CD14-positive monocyte (primary cell): ENCODE measurements around the gene SYTL1. TPM values are rescaled to one million over a fixed set of nuclear protein-coding genes. Genes with fewer than 3 reads are reported as not detected.

Source experiments
- DNase-seq, 3 donors: peaks; one replicate each; pipeline ENCODE4 v3.0.0-alpha.2; 2011 to 2022
- H2AFZ ChIP-seq: 2 replicates; pipeline ENCODE4 v1.6.0; 2012; ENCODE audit warnings: mild to moderate bottlenecking, low read depth, low read length, inconsistent platforms; ENCODE audit not compliant: insufficient read depth, poor library complexity, severe bottlenecking
- H3K27ac ChIP-seq, 2 donors: 1 replicate in 1 of 2; 2 replicates in 1 of 2; pipeline ENCODE4 v1.5.1; 2012 to 2013; ENCODE audit warnings: low read length in 2 of 2, control low read depth in 1 of 2, inconsistent platforms in 1 of 2, low read depth in 1 of 2, mild to moderate bottlenecking in 1 of 2
- H3K27me3 ChIP-seq, 2 donors: one replicate each; pipeline versions ENCODE4 v1.6.0 to v1.6.1; 2011 to 2013; ENCODE audit warnings: low read length in 2 of 2; ENCODE audit not compliant: control insufficient read depth in 2 of 2, insufficient read depth in 2 of 2
- H3K36me3 ChIP-seq, 2 donors: replicated peaks in 1 of 2; 1 replicate in 1 of 2; 2 replicates in 1 of 2; pipeline versions ENCODE4 v1.5.1 to v1.6.1; 2012 to 2013; ENCODE audit warnings: low read length in 2 of 2, control low read depth in 1 of 2, inconsistent platforms in 1 of 2, mild to moderate bottlenecking in 1 of 2; ENCODE audit not compliant: insufficient read depth in 2 of 2, control insufficient read depth in 1 of 2
- H3K4me1 ChIP-seq, 2 donors: 1 replicate in 1 of 2; 2 replicates in 1 of 2; pipeline versions ENCODE4 v1.5.1 to v1.6.1; 2012 to 2013; ENCODE audit warnings: low read length in 2 of 2, control low read depth in 1 of 2, inconsistent platforms in 1 of 2, mild to moderate bottlenecking in 1 of 2, moderate library complexity in 1 of 2; ENCODE audit not compliant: insufficient read depth in 2 of 2, control insufficient read depth in 1 of 2
- H3K4me2 ChIP-seq: replicated peaks from 2 replicates; pipeline ENCODE3; 2012; ENCODE audit warnings: low read length, moderate library complexity, mild to moderate bottlenecking; ENCODE audit not compliant: poor library complexity, severe bottlenecking; ENCODE audit errors: extremely low read depth
- H3K4me3 ChIP-seq, 3 experiments: fragments of 200-600 bp in 1 of 3; sonication (generic) in 1 of 3; replicated peaks in 1 of 3; 1 replicate in 2 of 3; 2 replicates in 1 of 3; pipeline ENCODE4 v1.5.1; 2011 to 2013; ENCODE audit warnings: low read length in 3 of 3, mild to moderate bottlenecking in 3 of 3, control low read depth in 2 of 3, low read depth in 2 of 3, inconsistent platforms in 1 of 3, moderate library complexity in 1 of 3
- H3K79me2 ChIP-seq: 2 replicates; pipeline ENCODE4 v1.6.0; 2012; ENCODE audit warnings: mild to moderate bottlenecking, control low read depth, inconsistent platforms, low read length, moderate library complexity; ENCODE audit not compliant: insufficient read depth
- H3K9ac ChIP-seq: 2 replicates; pipeline ENCODE4 v1.6.0; 2017; ENCODE audit warnings: low read length, mild to moderate bottlenecking; ENCODE audit not compliant: insufficient read depth, poor library complexity, severe bottlenecking
- H3K9me3 ChIP-seq, 2 donors: replicated peaks in 1 of 2; 1 replicate in 1 of 2; 2 replicates in 1 of 2; pipeline versions ENCODE4 v1.5.1 to v1.6.1; 2012 to 2013; ENCODE audit warnings: low read length in 2 of 2, control low read depth in 1 of 2; ENCODE audit not compliant: control insufficient read depth in 1 of 2, insufficient read depth in 1 of 2
- H4K20me1 ChIP-seq: 2 replicates; pipeline ENCODE4 v1.6.0; 2012; ENCODE audit warnings: mild to moderate bottlenecking, low read length, control low read depth, moderate library complexity; ENCODE audit not compliant: insufficient read depth
- H3K27ac Mint-ChIP-seq, 7 donors: one replicate each; pipeline ENCODE4 v1.8.0; 2020; ENCODE audit warnings: mild to moderate bottlenecking in 7 of 7, mixed read lengths in 7 of 7, moderate library complexity in 6 of 7, inconsistent platforms in 2 of 7
- H3K27me3 Mint-ChIP-seq, 3 donors: one replicate each; pipeline ENCODE4 v1.8.0; 2021 to 2022; ENCODE audit warnings: low read depth in 3 of 3, mild to moderate bottlenecking in 3 of 3, mixed read lengths in 3 of 3, moderate library complexity in 3 of 3, inconsistent platforms in 1 of 3
- H3K36me3 Mint-ChIP-seq, 2 donors: one replicate each; pipeline ENCODE4 v1.8.0; 2020; ENCODE audit warnings: mixed read lengths in 2 of 2, inconsistent platforms in 1 of 2, mild to moderate bottlenecking in 1 of 2
- H3K4me1 Mint-ChIP-seq: one replicate; pipeline ENCODE4 v1.8.0; 2020; ENCODE audit warnings: mild to moderate bottlenecking, mixed read lengths
- H3K4me3 Mint-ChIP-seq, 2 donors: one replicate each; pipeline ENCODE4 v1.8.0; 2020; ENCODE audit warnings: mild to moderate bottlenecking in 2 of 2, mixed read lengths in 2 of 2, moderate library complexity in 1 of 2
- H3K9me3 Mint-ChIP-seq, 7 donors: one replicate each; pipeline ENCODE4 v1.8.0; 2020 to 2022; ENCODE audit warnings: mixed read lengths in 7 of 7, mild to moderate bottlenecking in 6 of 7, moderate library complexity in 6 of 7, inconsistent platforms in 2 of 7
- WGBS: methylation state at CpG from one replicate; pipeline ENCODE4 v1.1.5; 2013; ENCODE audit warnings: missing lambda C conversion rate; ENCODE audit not compliant: insufficient coverage; 5-methylcytosine and 5-hydroxymethylcytosine counted together
- intact Hi-C, 2 donors: fragments of 100-400 bp; cut with micrococcal nuclease; formaldehyde crosslinking; loops; one replicate each; pipeline versions ENCODE4 v1.15.0 to v1.15.1; 2023
- polyA plus RNA-seq, 3 donors: library from polyadenylated mRNA; depleted of rRNA in 1 of 3; unstranded in 2 of 3; stranded (reverse) in 1 of 3; fragments of 300-500 nt in 2 of 3; fragments of >200 nt in 1 of 3; fragmentation: Illumina TruSeq in 2 of 3; gene quantifications; 1 replicate in 2 of 3; 2 replicates in 1 of 3; pipeline ENCODE4 v1.2.3, GENCODE V29; 2012 to 2021
- TF ChIP-seq, protein P1 (sequence below): fragments of 200-600 bp; IDR thresholded peaks from one replicate; pipeline ENCODE4 v1.8.0; 2022; ENCODE audit warnings: antibody characterized with exemption, mild to moderate bottlenecking

Gene SYTL1
- polyA plus RNA-seq, 3 donors, result 26.9 to 95.8 (median 44.6) TPM

DNA sequence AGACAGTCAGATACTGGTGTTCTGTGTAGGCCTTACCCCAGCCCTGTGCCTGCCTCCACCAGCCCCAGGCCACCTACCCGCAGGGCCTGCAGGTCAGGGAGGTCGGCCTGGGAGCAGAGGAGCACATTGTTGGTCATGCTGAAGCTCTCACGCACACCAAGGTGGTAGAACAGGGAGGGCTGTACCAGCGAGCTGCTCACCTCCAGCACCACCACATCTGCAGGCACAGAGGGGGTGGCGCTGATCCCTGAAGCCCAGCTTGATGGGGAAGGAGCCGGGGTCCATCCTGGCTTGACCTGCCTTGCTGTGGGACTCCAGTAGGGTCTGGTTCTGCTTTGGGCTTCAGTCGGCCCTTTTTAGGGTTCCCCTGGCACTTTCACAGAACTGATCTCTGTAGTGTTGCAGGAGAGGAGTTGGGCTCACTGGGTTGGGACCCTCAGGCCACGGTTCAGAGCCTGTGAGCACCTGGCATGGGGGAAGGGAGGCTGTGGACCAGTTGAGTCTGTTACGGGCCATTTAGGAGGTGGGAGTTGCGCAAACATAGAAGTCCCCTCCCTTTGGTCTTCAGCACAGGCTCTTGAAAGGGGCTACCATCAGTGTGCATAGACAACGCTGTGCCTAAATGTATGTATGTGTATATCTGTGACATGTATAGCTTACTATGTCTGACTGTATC is 23.0 kb downstream of the SYTL1 start:
- H3K9ac ChIP-seq, result no peak overlapping the region
- peak overlapping the region in 1 of 2 donors; percentile 12 for H3K27ac ChIP-seq
- peaks cover 0 to 11% of the 10 kb centered on the region in 2 donors for H3K27me3 ChIP-seq
- Mint-ChIP-seq H3K36me3 (peaks cover 13 to 36% of the 10 kb centered on the region in 2 donors), H3K27me3 (peaks cover 8 to 21% (median 19%) of the 10 kb centered on the region in 3 donors), H3K4me1 (peaks cover 63% of the 10 kb centered on the region), H3K4me3 (peak overlapping the region; percentile 86 to 94), H3K9me3 (peaks cover 0 to 2% (median 0%) of the 10 kb centered on the region in 7 donors), H3K27ac (peak overlapping the region in 6 of 7 donors; percentile 46 to 98 (median 85))
- peaks cover 56 to 67% of the 10 kb centered on the region in 2 donors for H3K4me1 ChIP-seq
- H3K79me2 ChIP-seq, result no peaks in the 10 kb centered on the region
- 64% methylated on average over 6 of the region's 11 CpGs for WGBS
- intact Hi-C loops, result no loop called here
- peak overlapping the region; percentile 97 for H3K4me2 ChIP-seq
- no peak for DNase-seq
- H3K9me3 ChIP-seq, result no peaks in the 10 kb centered on the region
- peaks cover 0 to 22% of the 10 kb centered on the region in 2 donors for H3K36me3 ChIP-seq
- H2AFZ ChIP-seq, result peak overlapping the region; percentile 73
- peaks cover 9% of the 10 kb centered on the region for H4K20me1 ChIP-seq
- TF ChIP-seq, protein P1, sequence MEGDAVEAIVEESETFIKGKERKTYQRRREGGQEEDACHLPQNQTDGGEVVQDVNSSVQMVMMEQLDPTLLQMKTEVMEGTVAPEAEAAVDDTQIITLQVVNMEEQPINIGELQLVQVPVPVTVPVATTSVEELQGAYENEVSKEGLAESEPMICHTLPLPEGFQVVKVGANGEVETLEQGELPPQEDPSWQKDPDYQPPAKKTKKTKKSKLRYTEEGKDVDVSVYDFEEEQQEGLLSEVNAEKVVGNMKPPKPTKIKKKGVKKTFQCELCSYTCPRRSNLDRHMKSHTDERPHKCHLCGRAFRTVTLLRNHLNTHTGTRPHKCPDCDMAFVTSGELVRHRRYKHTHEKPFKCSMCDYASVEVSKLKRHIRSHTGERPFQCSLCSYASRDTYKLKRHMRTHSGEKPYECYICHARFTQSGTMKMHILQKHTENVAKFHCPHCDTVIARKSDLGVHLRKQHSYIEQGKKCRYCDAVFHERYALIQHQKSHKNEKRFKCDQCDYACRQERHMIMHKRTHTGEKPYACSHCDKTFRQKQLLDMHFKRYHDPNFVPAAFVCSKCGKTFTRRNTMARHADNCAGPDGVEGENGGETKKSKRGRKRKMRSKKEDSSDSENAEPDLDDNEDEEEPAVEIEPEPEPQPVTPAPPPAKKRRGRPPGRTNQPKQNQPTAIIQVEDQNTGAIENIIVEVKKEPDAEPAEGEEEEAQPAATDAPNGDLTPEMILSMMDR, result no peak
- H3K4me3 ChIP-seq, result peak overlapping the region in 1 of 3 experiments; percentile 84

DNA sequence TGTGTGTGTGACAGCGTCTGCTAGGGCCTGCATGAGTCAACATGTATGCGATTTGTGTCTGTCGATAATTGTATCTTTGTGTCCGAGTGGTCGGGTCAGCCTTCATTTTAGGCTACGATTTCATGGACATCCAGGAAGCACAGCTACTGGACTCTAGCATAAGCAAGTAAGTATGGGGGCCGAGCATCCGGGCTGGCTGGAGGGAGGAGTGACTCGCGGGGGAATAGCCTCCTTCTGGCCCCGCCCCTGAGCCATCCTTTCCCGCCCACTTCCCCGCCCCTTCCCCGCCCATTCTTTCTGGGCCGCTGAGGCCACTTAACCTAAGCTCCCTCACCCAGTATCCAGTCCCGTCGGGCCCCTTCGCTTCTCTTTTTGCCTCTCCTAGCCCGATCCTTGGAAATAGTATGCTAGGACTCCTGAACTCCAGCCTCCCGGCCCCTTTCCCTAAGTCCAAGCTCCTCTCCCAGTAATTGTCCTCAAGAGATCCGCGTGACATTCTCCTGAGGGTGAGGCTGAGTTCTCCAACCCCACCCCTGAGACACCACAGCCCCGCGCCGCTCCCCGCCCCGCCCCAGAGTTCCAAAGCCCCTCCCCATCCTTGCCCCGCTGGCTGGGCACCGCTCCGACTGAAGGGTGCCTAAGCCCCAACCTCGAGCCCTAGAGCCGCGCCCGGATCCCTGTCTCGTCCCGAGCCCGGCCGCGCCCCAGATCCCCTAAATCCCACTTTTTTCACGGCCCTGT is 23.7 kb downstream of the SYTL1 start:
- Histone ChIP-seq H3K4me3 (peak overlapping the region; percentile 64 to 84 (median 73)), H3K4me2 (peak overlapping the region; percentile 97), H4K20me1 (peaks cover 7% of the 10 kb centered on the region), H3K27me3 (peaks cover 0 to 8% of the 10 kb centered on the region in 2 donors), H3K4me1 (peaks cover 58 to 67% of the 10 kb centered on the region in 2 donors), H3K27ac (peak overlapping the region; percentile 52 to 64), H3K36me3 (peaks cover 0 to 22% of the 10 kb centered on the region in 2 donors), H3K9me3 (no peaks in the 10 kb centered on the region), H3K9ac (peak overlapping the region; percentile 63), H2AFZ (peak overlapping the region; percentile 73), H3K79me2 (no peaks in the 10 kb centered on the region)
- peaks cover 13 to 34% of the 10 kb centered on the region in 2 donors for H3K36me3 Mint-ChIP-seq
- intact Hi-C loops, result loop anchor here in 1 of 2 donors (2.0 kb wide), 1 partner anchor 23 kb away; no protein-coding TSS in a partner anchor
- H3K27me3 Mint-ChIP-seq, result peaks cover 7 to 16% (median 13%) of the 10 kb centered on the region in 3 donors
- peaks cover 63% of the 10 kb centered on the region for H3K4me1 Mint-ChIP-seq
- WGBS, result 4% methylated on average over 33 of the region's 40 CpGs
- H3K27ac Mint-ChIP-seq, result peak overlapping the region; percentile 77 to 98 (median 93)
- peak; percentile 71 to 78 (median 71) for DNase-seq
- TF ChIP-seq, protein P1, result no peak
- peak overlapping the region; percentile 86 to 94 for H3K4me3 Mint-ChIP-seq
- H3K9me3 Mint-ChIP-seq, result no peaks in the 10 kb centered on the region
